Neural crest cell (in vitro differentiated cells): Measurements from ENCODE around the gene CYP11A1. TPM values are rescaled to one million over a fixed set of nuclear protein-coding genes. Genes with fewer than 3 reads are reported as not detected.
"Not testable (repeated sequence)": the region's sequence is repeated elsewhere in the genome, so short reads cannot be mapped to it uniquely, and the experiment has no call there.

Experiments used
- DNase-seq: peaks from one replicate; pipeline ENCODE4 v3.0.0; 2021; ENCODE audit warnings: low read depth, mixed read lengths, low spot score
- H3K27ac Mint-ChIP-seq: one replicate; pipeline ENCODE4 v1.8.0; 2021; ENCODE audit warnings: mild to moderate bottlenecking, mixed read lengths; ENCODE audit not compliant: unreplicated experiment
- H3K27me3 Mint-ChIP-seq: 2 replicates; pipeline ENCODE4 v1.8.0; 2021; ENCODE audit warnings: low read depth, mild to moderate bottlenecking, mixed read lengths
- H3K36me3 Mint-ChIP-seq: 2 replicates; pipeline ENCODE4 v1.8.0; 2021; ENCODE audit warnings: low read depth, mild to moderate bottlenecking, mixed read lengths
- H3K4me1 Mint-ChIP-seq: 2 replicates; pipeline ENCODE4 v1.8.0; 2021; ENCODE audit warnings: mixed read lengths
- H3K4me3 Mint-ChIP-seq: one replicate; pipeline ENCODE4 v1.8.0; 2021; ENCODE audit warnings: mild to moderate bottlenecking, mixed read lengths
- H3K9me3 Mint-ChIP-seq: 2 replicates; pipeline ENCODE4 v1.8.0; 2021; ENCODE audit warnings: mixed read lengths
- total RNA-seq: library from RNA; stranded (reverse); gene quantifications from 2 replicates; pipeline ENCODE4 v1.2.1, GENCODE V29; 2021
- TF ChIP-seq, protein P1 (sequence below): fragments of 200-600 bp; sonication (generic); conservative IDR thresholded peaks from 2 replicates; pipeline ENCODE4 v1.5.0; 2021; ENCODE audit warnings: antibody characterized with exemption, mild to moderate bottlenecking

The CYP11A1 gene
- total RNA-seq, 1 donor from 2014 or later = 0.77 TPM

DNA sequence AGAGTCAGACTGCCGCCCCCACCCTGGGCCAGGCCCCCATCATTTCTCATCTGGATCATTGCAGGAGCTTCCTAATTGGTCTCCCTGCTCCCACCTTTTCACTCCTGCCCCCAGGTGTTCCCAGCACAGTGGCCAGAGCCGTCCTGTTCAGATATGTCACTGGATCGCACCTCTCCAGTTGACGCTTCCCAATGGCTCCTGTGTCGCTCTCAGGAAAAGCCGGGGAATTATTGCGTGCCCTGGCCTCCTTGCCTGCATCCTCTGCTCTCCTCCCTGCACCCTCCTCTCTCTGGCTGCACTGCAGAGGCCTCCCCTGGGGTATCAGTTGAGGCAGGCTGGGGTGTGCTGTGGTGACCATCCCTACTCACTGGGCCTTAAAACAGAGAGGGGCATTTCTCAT lies 25.5 kb upstream of the CYP11A1 start:
- Mint-ChIP-seq H3K4me3 (no peak overlapping the region), H3K27me3 (no peaks in the 10 kb centered on the region), H3K36me3 (no peaks in the 10 kb centered on the region), H3K27ac (no peak overlapping the region), H3K9me3 (no peaks in the 10 kb centered on the region), H3K4me1 (peaks cover 10% of the 10 kb centered on the region)
- TF ChIP-seq, protein P1, sequence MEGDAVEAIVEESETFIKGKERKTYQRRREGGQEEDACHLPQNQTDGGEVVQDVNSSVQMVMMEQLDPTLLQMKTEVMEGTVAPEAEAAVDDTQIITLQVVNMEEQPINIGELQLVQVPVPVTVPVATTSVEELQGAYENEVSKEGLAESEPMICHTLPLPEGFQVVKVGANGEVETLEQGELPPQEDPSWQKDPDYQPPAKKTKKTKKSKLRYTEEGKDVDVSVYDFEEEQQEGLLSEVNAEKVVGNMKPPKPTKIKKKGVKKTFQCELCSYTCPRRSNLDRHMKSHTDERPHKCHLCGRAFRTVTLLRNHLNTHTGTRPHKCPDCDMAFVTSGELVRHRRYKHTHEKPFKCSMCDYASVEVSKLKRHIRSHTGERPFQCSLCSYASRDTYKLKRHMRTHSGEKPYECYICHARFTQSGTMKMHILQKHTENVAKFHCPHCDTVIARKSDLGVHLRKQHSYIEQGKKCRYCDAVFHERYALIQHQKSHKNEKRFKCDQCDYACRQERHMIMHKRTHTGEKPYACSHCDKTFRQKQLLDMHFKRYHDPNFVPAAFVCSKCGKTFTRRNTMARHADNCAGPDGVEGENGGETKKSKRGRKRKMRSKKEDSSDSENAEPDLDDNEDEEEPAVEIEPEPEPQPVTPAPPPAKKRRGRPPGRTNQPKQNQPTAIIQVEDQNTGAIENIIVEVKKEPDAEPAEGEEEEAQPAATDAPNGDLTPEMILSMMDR = no peak
- DNase-seq = no peak

DNA sequence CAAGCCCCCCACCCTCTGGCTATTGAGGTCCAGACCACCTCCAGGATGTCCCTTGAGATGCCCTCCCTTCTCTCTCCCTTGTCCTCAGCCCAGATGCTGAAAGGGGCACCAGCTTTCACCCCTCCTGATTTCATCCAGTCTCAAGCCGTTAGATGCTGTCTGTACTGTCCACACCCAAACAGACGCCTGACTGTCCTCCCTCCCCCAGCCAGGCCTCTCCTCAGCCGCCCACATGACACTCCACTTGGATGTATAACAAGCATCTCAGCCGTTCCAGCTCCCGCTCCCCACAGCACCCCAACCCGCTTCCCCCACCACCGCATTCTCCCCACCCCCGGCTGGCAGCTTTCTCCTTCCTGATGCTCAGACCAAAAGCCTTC lies 25.0 kb upstream of the CYP11A1 start:
- no peak overlapping the region for H3K27ac Mint-ChIP-seq
- H3K9me3 Mint-ChIP-seq = no peaks in the 10 kb centered on the region
- H3K27me3 Mint-ChIP-seq = no peaks in the 10 kb centered on the region
- H3K4me3 Mint-ChIP-seq = no peak overlapping the region
- no peaks in the 10 kb centered on the region for H3K36me3 Mint-ChIP-seq
- H3K4me1 Mint-ChIP-seq = peaks cover 10% of the 10 kb centered on the region
- TF ChIP-seq, protein P1 = no peak
- no peak for DNase-seq

DNA sequence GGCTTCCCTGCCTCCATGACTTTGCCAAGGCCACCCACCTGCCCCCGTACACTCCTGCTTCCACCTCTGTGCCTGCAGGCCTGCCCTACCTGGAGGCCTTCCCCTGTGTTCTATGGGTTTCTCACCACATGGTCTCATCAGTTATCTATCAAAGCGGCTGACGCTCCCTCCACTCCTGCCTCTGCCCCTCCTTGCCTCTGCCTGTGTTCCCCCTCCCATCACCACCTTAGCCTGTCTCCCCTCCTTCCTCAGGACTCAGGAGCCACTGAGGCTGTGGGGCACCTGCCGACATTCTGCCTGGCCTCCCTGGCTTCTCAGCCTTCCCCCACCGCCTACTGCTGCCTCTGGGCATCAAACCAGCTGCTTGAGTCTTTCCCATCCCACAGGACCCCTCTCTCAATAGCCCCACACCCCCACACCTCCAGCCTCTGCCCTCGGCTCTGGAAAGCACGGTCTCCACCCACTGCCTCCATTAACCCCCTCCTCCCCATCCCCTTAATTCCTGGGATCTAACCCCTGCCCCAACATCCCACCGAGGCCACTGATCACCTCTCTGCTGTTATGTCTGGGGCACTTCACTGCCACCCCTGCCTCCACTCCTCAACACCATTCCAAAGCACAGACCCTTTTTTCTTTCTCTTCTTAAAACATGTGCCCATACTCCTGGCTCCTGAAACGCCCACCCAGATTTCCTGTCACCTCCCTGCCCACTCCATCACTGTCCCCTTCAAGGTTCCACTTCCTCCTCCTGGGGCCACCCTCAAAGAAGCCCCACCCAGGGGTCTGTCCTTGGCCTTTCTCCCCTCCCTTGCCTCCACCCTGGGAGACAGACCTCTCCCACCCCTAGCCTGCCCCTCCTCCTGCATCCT lies 24.4 kb upstream of the CYP11A1 start:
- TF ChIP-seq, protein P1 = no peak
- no peak overlapping the region for H3K4me3 Mint-ChIP-seq
- no peaks in the 10 kb centered on the region for H3K27me3 Mint-ChIP-seq
- H3K9me3 Mint-ChIP-seq = no peaks in the 10 kb centered on the region
- H3K36me3 Mint-ChIP-seq = no peaks in the 10 kb centered on the region
- peaks cover 10% of the 10 kb centered on the region for H3K4me1 Mint-ChIP-seq
- H3K27ac Mint-ChIP-seq = no peak overlapping the region
- DNase-seq = no peak

DNA sequence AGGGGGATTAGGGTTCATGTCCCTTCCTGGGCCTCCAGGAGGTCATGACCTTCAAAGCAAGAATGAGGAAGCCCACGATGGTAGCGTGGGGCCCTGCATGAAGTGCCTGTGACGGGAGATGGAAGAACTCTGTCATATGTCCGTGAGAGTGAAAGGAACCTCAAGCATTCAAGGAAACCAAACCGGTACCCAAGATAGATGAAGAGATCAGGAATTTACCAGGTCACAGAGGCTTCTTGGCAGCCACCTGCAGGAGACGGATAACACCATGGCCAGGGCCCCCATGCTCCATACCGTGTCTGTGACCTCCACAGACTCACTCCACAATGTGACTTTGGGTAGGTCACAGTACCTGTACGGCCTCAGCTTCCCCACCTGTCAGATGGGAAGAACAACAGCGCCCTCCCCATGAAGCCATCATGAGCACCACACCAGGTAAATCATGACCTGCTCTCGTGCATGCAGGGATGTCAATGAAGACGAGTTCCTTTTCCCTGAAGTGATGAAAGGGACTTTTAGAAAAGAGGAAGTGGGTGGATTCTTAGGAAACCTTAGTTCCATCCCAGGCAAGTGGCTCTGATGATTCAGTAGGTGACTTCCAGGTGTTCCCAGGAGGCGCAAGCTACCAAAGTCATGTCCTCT lies 23.3 kb upstream of the CYP11A1 start:
- TF ChIP-seq, protein P1 = no peak
- DNase-seq = no peak
- Mint-ChIP-seq H3K4me1 (peaks cover 10% of the 10 kb centered on the region), H3K27ac (no peak overlapping the region), H3K9me3 (no peaks in the 10 kb centered on the region), H3K27me3 (no peaks in the 10 kb centered on the region), H3K4me3 (no peak overlapping the region), H3K36me3 (no peaks in the 10 kb centered on the region)

DNA sequence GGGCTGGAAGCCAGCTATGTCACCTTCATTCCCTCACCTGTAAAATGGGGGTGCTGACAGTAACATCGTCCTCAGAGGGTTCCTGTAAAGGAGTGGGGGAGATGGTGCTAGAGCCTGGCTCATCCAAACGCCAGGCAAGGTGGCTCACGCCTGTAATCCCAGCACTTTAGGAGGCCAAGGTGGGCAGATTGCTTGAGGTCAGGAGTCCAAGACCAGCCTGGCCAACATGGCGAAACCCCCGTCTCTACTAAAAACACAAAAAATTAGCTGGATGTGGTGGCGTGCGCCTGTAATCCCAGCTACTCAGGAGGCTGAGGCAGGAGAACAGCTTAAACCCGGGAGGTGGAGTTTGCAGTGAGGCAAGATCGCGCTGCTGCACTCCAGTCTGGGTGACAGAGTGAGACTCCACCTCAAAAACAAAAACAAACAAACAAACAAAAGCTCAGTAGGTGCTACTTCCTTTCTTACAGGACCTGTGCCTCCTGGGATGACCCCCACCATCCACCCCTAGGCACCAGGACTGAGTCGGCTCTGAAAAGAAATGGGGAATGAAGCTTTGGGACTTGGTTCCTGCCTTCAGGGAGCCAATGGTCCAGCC lies 22.7 kb upstream of the CYP11A1 start:
- not testable (repeated sequence) for DNase-seq, H3K9me3 Mint-ChIP-seq, H3K36me3 Mint-ChIP-seq, H3K27me3 Mint-ChIP-seq, H3K27ac Mint-ChIP-seq, H3K4me3 Mint-ChIP-seq
- H3K4me1 Mint-ChIP-seq = peaks cover 10% of the 10 kb centered on the region
